SK-N-SH treated with all-trans-retinoic acid at 6 μM for 48 hours (cell line): ENCODE measurements around the gene PIPOX.

Experiments
- ATAC-seq: fragments of 200-7000 bp; cut with Tn5 transposase; 3 replicates; pipeline ENCODE4 v1.9.1; 2020; ENCODE audit warnings: mild to moderate bottlenecking, moderate library complexity
- BACH2 ChIP-seq: fragments of 250-450 bp; sonication (Bioruptor Pico); IDR thresholded peaks from 2 replicates; pipeline ENCODE4 v1.9.0; 2021; ENCODE audit warnings: mild to moderate bottlenecking, borderline replicate concordance
- CSDC2 ChIP-seq: fragments of 250-450 bp; sonication (Bioruptor Pico); IDR thresholded peaks from 2 replicates; pipeline ENCODE4 v1.5.0; 2020; ENCODE audit warnings: mild to moderate bottlenecking, moderate library complexity
- ESRRG ChIP-seq: fragments of 250-450 bp; sonication (Bioruptor Pico); IDR thresholded peaks from 2 replicates; pipeline ENCODE4 v1.6.1; 2021; ENCODE audit warnings: mild to moderate bottlenecking
- GLIS3 ChIP-seq: fragments of 250-450 bp; sonication (Bioruptor Pico); IDR thresholded peaks from 2 replicates; pipeline ENCODE4 v1.5.0; 2020; ENCODE audit warnings: mild to moderate bottlenecking, moderate library complexity
- ISL1 ChIP-seq: fragments of 250-450 bp; sonication (Bioruptor Pico); IDR thresholded peaks from 2 replicates; pipeline ENCODE4 v2.1.2; 2022; ENCODE audit warnings: mild to moderate bottlenecking, moderate library complexity
- OSR1 ChIP-seq: fragments of 250-450 bp; sonication (Bioruptor Pico); IDR thresholded peaks from 2 replicates; pipeline ENCODE4 v1.8.0; 2022; ENCODE audit warnings: moderate library complexity, mild to moderate bottlenecking, inconsistent platforms
- PPARA ChIP-seq: fragments of 250-450 bp; sonication (Bioruptor Pico); IDR thresholded peaks from 2 replicates; pipeline ENCODE4 v1.5.0; 2020; ENCODE audit warnings: mild to moderate bottlenecking, borderline replicate concordance
- RARB ChIP-seq: fragments of 250-450 bp; sonication (Bioruptor Pico); IDR thresholded peaks from 2 replicates; pipeline ENCODE4 v1.8.0; 2021; ENCODE audit warnings: mild to moderate bottlenecking, moderate library complexity
- SNAI2 ChIP-seq: fragments of 250-450 bp; sonication (Bioruptor Pico); IDR thresholded peaks from 2 replicates; pipeline ENCODE4 v1.5.0; 2020; ENCODE audit warnings: mild to moderate bottlenecking, moderate library complexity
- TCF4 ChIP-seq: fragments of 250-450 bp; sonication (Bioruptor Pico); IDR thresholded peaks from 2 replicates; pipeline ENCODE4 v1.8.0; 2021; ENCODE audit warnings: mild to moderate bottlenecking, moderate library complexity, borderline replicate concordance
- TOX ChIP-seq: fragments of 250-450 bp; sonication (Bioruptor Pico); IDR thresholded peaks from 2 replicates; pipeline ENCODE4 v1.8.0; 2021; ENCODE audit warnings: mild to moderate bottlenecking, moderate library complexity, borderline replicate concordance
- ZC3H10 ChIP-seq: fragments of 250-450 bp; sonication (Bioruptor Pico); IDR thresholded peaks from 2 replicates; pipeline ENCODE4 v1.5.1; 2021; ENCODE audit warnings: mild to moderate bottlenecking, moderate library complexity
- ZFP3 ChIP-seq: fragments of 250-450 bp; sonication (Bioruptor Pico); IDR thresholded peaks from 2 replicates; pipeline ENCODE4 v1.5.0; 2020; ENCODE audit warnings: mild to moderate bottlenecking, moderate library complexity
- ZFP30 ChIP-seq: fragments of 450-650 bp; formaldehyde crosslinking; IDR thresholded peaks from 2 replicates; pipeline ENCODE4 v1.5.0; 2022; ENCODE audit warnings: mild to moderate bottlenecking, moderate library complexity
- ZNF565 ChIP-seq: fragments of 450-650 bp; formaldehyde crosslinking; conservative IDR thresholded peaks from 2 replicates; pipeline ENCODE4 v1.5.0; 2020; ENCODE audit warnings: low read depth, mild to moderate bottlenecking, moderate library complexity
- ZNF70 ChIP-seq: fragments of 450-650 bp; formaldehyde crosslinking; IDR thresholded peaks from 2 replicates; pipeline ENCODE4 v1.5.0; 2020; ENCODE audit warnings: mild to moderate bottlenecking, moderate library complexity
- ZNF8 ChIP-seq: fragments of 450-650 bp; formaldehyde crosslinking; IDR thresholded peaks from 2 replicates; pipeline ENCODE4 v1.5.0; 2020; ENCODE audit warnings: mild to moderate bottlenecking, moderate library complexity
- TF ChIP-seq, protein P1 (sequence below): fragments of 250-450 bp; sonication (Bioruptor Pico); IDR thresholded peaks from 2 replicates; pipeline ENCODE4 v1.8.0; 2020; ENCODE audit warnings: mild to moderate bottlenecking, moderate library complexity, borderline replicate concordance
- TF ChIP-seq, protein P2 (sequence below): fragments of 250-450 bp; sonication (Bioruptor Pico); IDR thresholded peaks from 2 replicates; pipeline ENCODE4 v1.5.1; 2021; ENCODE audit warnings: mild to moderate bottlenecking, moderate library complexity
- TF ChIP-seq, protein P3 (sequence below): fragments of 250-450 bp; sonication (Bioruptor Pico); IDR thresholded peaks from 2 replicates; pipeline ENCODE4 v1.8.0; 2021; ENCODE audit warnings: low read depth, mild to moderate bottlenecking, moderate library complexity, borderline replicate concordance

Gene PIPOX

DNA sequence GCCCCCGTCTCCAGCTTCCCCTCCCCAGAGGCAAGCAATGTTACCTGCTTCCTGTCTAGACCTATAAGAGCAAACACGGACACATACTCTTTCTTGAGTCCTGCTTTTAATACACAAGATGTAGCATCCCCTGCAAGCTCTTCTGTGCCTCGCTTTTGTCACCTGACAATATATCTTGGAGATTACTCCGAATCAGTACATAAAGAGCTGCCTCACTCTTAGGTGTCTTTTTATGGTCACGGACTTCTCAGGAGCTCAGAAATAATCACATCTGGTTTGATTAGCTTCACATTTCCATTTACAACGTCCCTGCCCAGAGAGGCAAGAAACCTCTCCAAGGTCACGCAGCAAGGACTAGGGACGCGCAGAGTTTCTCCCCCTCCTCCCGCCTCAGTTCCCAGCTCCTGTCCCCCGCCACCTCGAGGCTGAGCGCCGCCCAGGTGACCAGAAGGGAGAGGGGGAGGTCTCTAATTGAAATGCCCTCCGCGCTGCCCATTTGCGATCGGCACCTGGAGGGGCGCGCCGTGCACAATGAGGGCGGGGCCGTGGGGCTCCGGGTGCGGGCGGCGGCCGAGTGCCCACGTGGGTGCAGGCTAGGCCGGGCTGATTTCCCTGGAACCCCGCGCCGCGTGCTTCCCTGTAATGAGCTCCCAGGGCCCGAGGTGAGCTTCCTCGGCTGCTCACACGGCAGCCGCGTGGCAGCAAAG lies 23.3 kb upstream of the PIPOX start:
- no peak for ATAC-seq
- TF ChIP-seq PPARA (CRISPR knock-in tag) (no peak), SNAI2 (CRISPR knock-in tag) (no peak), CSDC2 (CRISPR knock-in tag) (no peak)
- TF ChIP-seq, all 23 proteins: peak for 0

DNA sequence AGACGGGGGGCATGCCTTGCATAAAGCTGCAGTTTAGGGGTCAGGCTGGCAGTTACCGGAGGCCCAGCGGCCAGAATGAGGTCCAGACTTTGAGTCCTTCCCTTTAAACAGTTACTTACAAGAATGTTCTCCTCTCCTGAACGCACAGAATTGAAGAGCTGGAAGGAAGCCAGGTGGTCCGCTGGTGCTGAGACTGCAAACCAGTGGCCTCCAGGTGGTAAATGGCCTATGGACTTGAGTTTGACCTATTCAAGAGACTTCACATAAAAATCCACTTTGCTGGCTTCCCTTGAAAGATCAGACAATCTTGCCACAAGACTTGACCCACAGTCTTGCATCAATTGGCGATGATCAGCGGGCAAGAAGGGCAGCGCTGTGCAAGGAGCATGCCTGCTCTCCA lies 22.4 kb upstream of the PIPOX start:
- TF ChIP-seq, protein P1, sequence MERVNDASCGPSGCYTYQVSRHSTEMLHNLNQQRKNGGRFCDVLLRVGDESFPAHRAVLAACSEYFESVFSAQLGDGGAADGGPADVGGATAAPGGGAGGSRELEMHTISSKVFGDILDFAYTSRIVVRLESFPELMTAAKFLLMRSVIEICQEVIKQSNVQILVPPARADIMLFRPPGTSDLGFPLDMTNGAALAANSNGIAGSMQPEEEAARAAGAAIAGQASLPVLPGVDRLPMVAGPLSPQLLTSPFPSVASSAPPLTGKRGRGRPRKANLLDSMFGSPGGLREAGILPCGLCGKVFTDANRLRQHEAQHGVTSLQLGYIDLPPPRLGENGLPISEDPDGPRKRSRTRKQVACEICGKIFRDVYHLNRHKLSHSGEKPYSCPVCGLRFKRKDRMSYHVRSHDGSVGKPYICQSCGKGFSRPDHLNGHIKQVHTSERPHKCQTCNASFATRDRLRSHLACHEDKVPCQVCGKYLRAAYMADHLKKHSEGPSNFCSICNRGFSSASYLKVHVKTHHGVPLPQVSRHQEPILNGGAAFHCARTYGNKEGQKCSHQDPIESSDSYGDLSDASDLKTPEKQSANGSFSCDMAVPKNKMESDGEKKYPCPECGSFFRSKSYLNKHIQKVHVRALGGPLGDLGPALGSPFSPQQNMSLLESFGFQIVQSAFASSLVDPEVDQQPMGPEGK: no peak
- TF ChIP-seq RARB (CRISPR knock-in tag): no peak
- TF ChIP-seq ZFP30 (CRISPR knock-in tag): no peak
- TF ChIP-seq, all 23 proteins: peak for 0
- ATAC-seq: no peak

DNA sequence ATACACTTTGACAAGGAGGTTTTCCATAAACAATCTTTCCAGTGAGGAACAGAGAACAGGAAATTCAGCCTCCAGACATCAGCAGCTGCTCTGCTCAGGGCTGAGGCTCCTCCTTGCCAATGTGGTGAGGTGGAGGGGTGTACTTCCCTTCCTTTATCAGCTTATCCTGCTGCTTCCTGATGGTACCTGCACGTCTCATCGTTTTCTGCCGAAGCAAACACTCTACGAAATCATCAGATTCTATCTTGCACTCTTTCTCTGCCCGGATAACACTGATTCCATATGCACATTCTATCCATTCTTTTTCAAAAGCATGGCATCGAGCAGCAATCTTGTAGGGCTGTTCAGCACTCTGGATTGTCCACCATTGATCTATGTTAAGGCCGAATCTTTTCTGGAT lies 21.7 kb upstream of the PIPOX start:
- ATAC-seq: no peak

DNA sequence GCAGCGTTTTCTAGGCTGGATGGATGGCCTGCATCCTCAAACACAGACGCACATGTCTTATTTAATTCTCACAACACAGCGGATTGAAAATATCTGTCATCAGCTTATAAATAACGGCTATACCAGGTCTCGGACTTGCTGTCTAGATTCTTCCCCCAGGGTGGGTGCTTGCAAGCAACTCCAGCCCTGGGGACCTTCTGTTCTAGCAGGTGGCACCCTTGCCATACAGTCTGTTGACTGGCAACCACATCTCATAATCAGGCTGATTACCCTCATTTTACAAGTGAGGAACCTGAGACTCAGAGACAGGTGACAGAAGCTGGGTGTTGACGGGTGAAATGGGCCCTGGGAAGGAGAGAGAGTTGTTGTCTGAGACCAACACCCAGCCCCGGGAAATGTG lies 20.9 kb upstream of the PIPOX start:
- no peak for ATAC-seq
- TF ChIP-seq, protein P2, sequence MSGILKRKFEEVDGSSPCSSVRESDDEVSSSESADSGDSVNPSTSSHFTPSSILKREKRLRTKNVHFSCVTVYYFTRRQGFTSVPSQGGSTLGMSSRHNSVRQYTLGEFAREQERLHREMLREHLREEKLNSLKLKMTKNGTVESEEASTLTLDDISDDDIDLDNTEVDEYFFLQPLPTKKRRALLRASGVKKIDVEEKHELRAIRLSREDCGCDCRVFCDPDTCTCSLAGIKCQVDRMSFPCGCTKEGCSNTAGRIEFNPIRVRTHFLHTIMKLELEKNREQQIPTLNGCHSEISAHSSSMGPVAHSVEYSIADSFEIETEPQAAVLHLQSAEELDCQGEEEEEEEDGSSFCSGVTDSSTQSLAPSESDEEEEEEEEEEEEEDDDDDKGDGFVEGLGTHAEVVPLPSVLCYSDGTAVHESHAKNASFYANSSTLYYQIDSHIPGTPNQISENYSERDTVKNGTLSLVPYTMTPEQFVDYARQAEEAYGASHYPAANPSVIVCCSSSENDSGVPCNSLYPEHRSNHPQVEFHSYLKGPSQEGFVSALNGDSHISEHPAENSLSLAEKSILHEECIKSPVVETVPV: no peak
- no peak for TF ChIP-seq ESRRG
- TF ChIP-seq TOX (CRISPR knock-in tag): no peak
- TF ChIP-seq TCF4: no peak
- TF ChIP-seq PPARA (CRISPR knock-in tag): no peak
- no peak for TF ChIP-seq ZNF565 (CRISPR knock-in tag)

More for the DNA sequence above, 21.7 kb upstream of the PIPOX start:
- TF ChIP-seq TCF4 (no peak), ZC3H10 (no peak)

DNA sequence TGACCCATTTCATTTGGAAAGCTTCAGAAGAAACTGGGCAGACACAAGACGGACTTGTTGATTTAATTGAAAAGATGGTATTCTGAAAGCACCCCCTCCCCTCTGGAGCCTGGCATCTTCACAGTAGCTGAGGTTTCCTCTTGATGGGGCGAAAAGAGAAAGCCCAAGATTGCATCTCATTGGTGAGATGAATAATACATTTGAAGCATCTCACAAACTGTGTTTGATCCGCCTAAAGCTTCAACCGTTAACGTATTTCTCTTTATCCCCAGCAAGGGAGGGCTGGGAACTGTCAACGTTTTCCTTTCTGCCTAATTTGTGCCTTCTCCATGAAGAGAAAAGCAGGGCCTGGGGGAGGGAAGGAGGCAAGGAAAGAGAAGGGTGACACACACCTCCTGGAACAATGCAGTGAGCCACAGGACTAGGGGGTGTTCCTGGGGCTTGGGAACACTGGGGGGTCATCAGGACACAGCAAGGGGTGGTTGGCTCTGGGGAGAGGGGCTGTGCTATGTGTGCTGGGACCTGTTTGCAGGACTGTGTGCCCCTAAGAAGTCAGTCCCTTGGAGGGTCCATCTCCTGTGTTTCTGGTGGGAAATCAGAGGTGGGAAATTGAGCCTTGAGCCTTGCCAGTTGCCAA lies 18.5 kb upstream of the PIPOX start:
- TF ChIP-seq, protein P3, sequence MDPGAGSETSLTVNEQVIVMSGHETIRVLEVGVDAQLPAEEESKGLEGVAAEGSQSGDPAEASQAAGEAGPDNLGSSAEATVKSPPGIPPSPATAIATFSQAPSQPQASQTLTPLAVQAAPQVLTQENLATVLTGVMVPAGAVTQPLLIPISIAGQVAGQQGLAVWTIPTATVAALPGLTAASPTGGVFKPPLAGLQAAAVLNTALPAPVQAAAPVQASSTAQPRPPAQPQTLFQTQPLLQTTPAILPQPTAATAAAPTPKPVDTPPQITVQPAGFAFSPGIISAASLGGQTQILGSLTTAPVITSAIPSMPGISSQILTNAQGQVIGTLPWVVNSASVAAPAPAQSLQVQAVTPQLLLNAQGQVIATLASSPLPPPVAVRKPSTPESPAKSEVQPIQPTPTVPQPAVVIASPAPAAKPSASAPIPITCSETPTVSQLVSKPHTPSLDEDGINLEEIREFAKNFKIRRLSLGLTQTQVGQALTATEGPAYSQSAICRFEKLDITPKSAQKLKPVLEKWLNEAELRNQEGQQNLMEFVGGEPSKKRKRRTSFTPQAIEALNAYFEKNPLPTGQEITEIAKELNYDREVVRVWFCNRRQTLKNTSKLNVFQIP: no peak
- TF ChIP-seq OSR1 (CRISPR knock-in tag) (no peak), ZNF565 (CRISPR knock-in tag) (no peak), BACH2 (CRISPR knock-in tag) (no peak), ZFP3 (CRISPR knock-in tag) (no peak), ZFP30 (CRISPR knock-in tag) (no peak), ZNF8 (CRISPR knock-in tag) (no peak), ISL1 (CRISPR knock-in tag) (no peak)
- TF ChIP-seq, protein P2: no peak
- no peak for ATAC-seq

DNA sequence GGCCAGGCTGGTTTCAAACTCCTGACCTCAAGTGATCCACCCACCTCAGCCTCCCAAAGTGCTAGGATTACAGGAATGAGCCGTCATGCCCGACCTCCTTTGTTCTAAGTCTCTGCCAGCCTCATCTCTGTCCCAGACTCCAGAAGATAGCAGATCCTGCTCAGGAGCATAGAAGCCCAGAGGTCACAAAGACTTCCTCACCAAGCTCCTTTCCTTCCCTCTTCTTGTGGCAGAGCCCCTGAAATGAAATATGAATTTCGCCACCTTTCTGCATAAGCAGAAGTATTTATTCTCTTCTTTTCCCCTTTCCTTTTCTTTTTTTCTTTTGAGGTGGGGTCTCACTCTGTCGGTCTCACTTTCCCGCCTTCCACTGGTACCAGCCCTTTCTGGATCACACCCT lies 11.5 kb upstream of the PIPOX start:
- ATAC-seq: no peak
- TF ChIP-seq GLIS3 (CRISPR knock-in tag) (no peak), ISL1 (CRISPR knock-in tag) (no peak), CSDC2 (CRISPR knock-in tag) (no peak), RARB (CRISPR knock-in tag) (no peak), SNAI2 (CRISPR knock-in tag) (no peak), ZNF70 (CRISPR knock-in tag) (no peak), ZNF565 (CRISPR knock-in tag) (no peak), ZFP30 (CRISPR knock-in tag) (no peak)
- TF ChIP-seq, protein P2: no peak
- TF ChIP-seq, protein P3: no peak
